PC-3 (cell line): ENCODE data around the gene CCNQ. TPM values are rescaled to one million over a fixed set of nuclear protein-coding genes. Genes with fewer than 3 reads are reported as not detected.

Experiments
- ATAC-seq: fragments of 200-7000 bp; cut with Tn5 transposase; 2 replicates; pipeline ENCODE4 v1.9.1; 2020; ENCODE audit warnings: mild to moderate bottlenecking, moderate library complexity
- BruUV-seq: library from RNA; stranded (reverse); fragments of 400-500 nt; replicated peaks from 2 replicates; lab custom pipeline; 2021; lab: Mats Ljungman, UMichigan
- CTCF ChIA-PET: fragments of 300-600 bp; sonication (Branson Sonifier 250); formaldehyde crosslinking; loops from one replicate; lab custom pipeline; 2022; ENCODE audit warnings: antibody characterized with exemption; lab: Charles Lee
- POLR2A ChIA-PET: fragments of 300-600 bp; sonication (Branson Sonifier 250); formaldehyde crosslinking; loops from one replicate; lab custom pipeline; 2022; ENCODE audit warnings: antibody characterized with exemption; ENCODE audit not compliant: unreplicated experiment; lab: Charles Lee
- DNase-seq: peaks from one replicate; pipeline ENCODE4 v3.0.0-alpha.2; 2015
- H2AFZ ChIP-seq: fragments of 300-600 bp; sonication (generic); 2 replicates; pipeline ENCODE4 v1.6.0; 2016; ENCODE audit warnings: antibody characterized with exemption, low read length
- H3F3A ChIP-seq: fragments of 300-600 bp; sonication (generic); one replicate; pipeline ENCODE4 v1.6.0; 2017; ENCODE audit warnings: antibody characterized with exemption, low read length, control low read depth, mild to moderate bottlenecking; ENCODE audit not compliant: unreplicated experiment
- H3K27ac ChIP-seq: fragments of 300-600 bp; sonication (generic); 2 replicates; pipeline ENCODE4 v1.5.1; 2016; ENCODE audit warnings: mild to moderate bottlenecking, low read length
- H3K27me3 ChIP-seq: fragments of 300-600 bp; sonication (generic); 2 replicates; pipeline ENCODE4 v1.6.1; 2016; ENCODE audit warnings: low read length, mixed read lengths
- H3K36me3 ChIP-seq: fragments of 300-600 bp; sonication (generic); 2 replicates; pipeline ENCODE4 v1.6.1; 2016; ENCODE audit warnings: low read depth, mixed run types, low read length, mixed read lengths
- H3K4me1 ChIP-seq: fragments of 300-600 bp; sonication (generic); 2 replicates; pipeline ENCODE4 v1.5.1; 2016; ENCODE audit warnings: low read length; ENCODE audit not compliant: insufficient read depth
- H3K4me2 ChIP-seq: fragments of 300-600 bp; sonication (generic); 2 replicates; pipeline ENCODE4 v1.6.0; 2016; ENCODE audit warnings: low read length
- H3K4me3 ChIP-seq: fragments of 300-600 bp; sonication (generic); 2 replicates; pipeline ENCODE4 v1.5.1; 2016; ENCODE audit warnings: mild to moderate bottlenecking, low read length, mixed read lengths
- H3K79me2 ChIP-seq: fragments of 300-600 bp; sonication (generic); 2 replicates; pipeline ENCODE4 v1.6.1; 2017; ENCODE audit warnings: low read length, mixed read lengths
- H3K9ac ChIP-seq: fragments of 300-600 bp; sonication (generic); 2 replicates; pipeline ENCODE4 v1.6.0; 2016; ENCODE audit warnings: mild to moderate bottlenecking, low read length
- H3K9me2 ChIP-seq: fragments of 300-600 bp; sonication (generic); replicated peaks from 2 replicates; pipeline ENCODE4 v1.6.1; 2016; ENCODE audit warnings: mixed run types, low read length, mixed read lengths
- H3K9me3 ChIP-seq: fragments of 300-600 bp; sonication (generic); 2 replicates; pipeline ENCODE4 v1.6.1; 2016; ENCODE audit warnings: low read length, mixed read lengths
- H4K20me1 ChIP-seq: fragments of 300-600 bp; sonication (generic); 2 replicates; pipeline ENCODE4 v1.6.1; 2016; ENCODE audit warnings: low read length, mixed read lengths
- CTCF ChIP-seq: fragments of 300-600 bp; sonication (generic); conservative IDR thresholded peaks from 2 replicates; pipeline ENCODE4 v1.5.1; 2017; ENCODE audit warnings: antibody characterized with exemption, low read depth, mild to moderate bottlenecking, low read length
- EZH2 ChIP-seq: fragments of 300-600 bp; sonication (generic); IDR thresholded peaks from one replicate; pipeline ENCODE4 v1.6.1; 2017; ENCODE audit warnings: antibody characterized with exemption, mild to moderate bottlenecking, low read length; ENCODE audit not compliant: unreplicated experiment
- EZH2phosphoT487 ChIP-seq: fragments of 300-600 bp; sonication (generic); IDR thresholded peaks from 2 replicates; pipeline ENCODE4 v1.6.1; 2018; ENCODE audit warnings: mild to moderate bottlenecking, antibody characterized with exemption, low read length, borderline replicate concordance
- intact Hi-C: fragments of 100-400 bp; cut with micrococcal nuclease; formaldehyde crosslinking; loops from 2 replicates; pipeline ENCODE4 v1.9.0; 2023
- total RNA-seq: library from RNA; depleted of rRNA; stranded (reverse); fragments of >200 nt; gene quantifications from 2 replicates; pipeline ENCODE4 v1.2.3, GENCODE V29; 2014

The CCNQ gene
- total RNA-seq, 1 experiment from 2014 or later, result 110 TPM

GRCh38 chrX:153633048-153633447, 34.1 kb upstream of the CCNQ start:
- no peak overlapping the region for H2AFZ ChIP-seq
- POLR2A ChIA-PET, result no interaction called here

GRCh38 chrX:153632595-153632946, 33.6 kb upstream of the CCNQ start:
- no peaks in the 10 kb centered on the region; the same call in 1 of the 2 replicates for H3K27me3 ChIP-seq
- DNase-seq (no peak), ATAC-seq (no peak)
- no peaks in the 10 kb centered on the region for H3K36me3 ChIP-seq
- no peaks in the 10 kb centered on the region for H3K9me3 ChIP-seq
- ChIA-PET POLR2A (no interaction called here), CTCF (no interaction called here)
- no peaks in the 10 kb centered on the region for H3K79me2 ChIP-seq
- TF ChIP-seq CTCF (no peak), EZH2phosphoT487 (no peak), EZH2 (no peak)
- H3K4me3 ChIP-seq, result no peak overlapping the region
- H3K27ac ChIP-seq, result no peak overlapping the region
- no peak overlapping the region for H3K9ac ChIP-seq
- intact Hi-C loops, result no loop called here
- no peak overlapping the region for H3K4me2 ChIP-seq
- no peaks in the 10 kb centered on the region for H3F3A ChIP-seq
- no peaks in the 10 kb centered on the region for H3K4me1 ChIP-seq
- H2AFZ ChIP-seq, result no peak overlapping the region
- no peaks in the 10 kb centered on the region for H4K20me1 ChIP-seq
- no TSS peak for BruUV-seq
- H3K9me2 ChIP-seq, result no peaks in the 10 kb centered on the region

More at GRCh38 chrX:153633048-153633447, 34.1 kb upstream of the CCNQ start:
- H3K9ac ChIP-seq, result no peak overlapping the region
- H3K9me2 ChIP-seq, result no peaks in the 10 kb centered on the region
- H3K36me3 ChIP-seq, result no peaks in the 10 kb centered on the region
- no peak overlapping the region for H3K4me3 ChIP-seq
- TF ChIP-seq EZH2 (no peak), EZH2phosphoT487 (no peak), CTCF (no peak)
- no peaks in the 10 kb centered on the region for H3K9me3 ChIP-seq
- CTCF ChIA-PET, result no interaction called here
- no peak for DNase-seq
- H3K27me3 ChIP-seq, result no peaks in the 10 kb centered on the region; the same call in 1 of the 2 replicates
- no peaks in the 10 kb centered on the region for H4K20me1 ChIP-seq
- H3K27ac ChIP-seq, result no peak overlapping the region
- no peaks in the 10 kb centered on the region for H3K4me1 ChIP-seq
- H3F3A ChIP-seq, result no peaks in the 10 kb centered on the region
- no peak overlapping the region for H3K4me2 ChIP-seq
- intact Hi-C loops, result no loop called here
- no TSS peak for BruUV-seq
- ATAC-seq, result no peak
- H3K79me2 ChIP-seq, result no peaks in the 10 kb centered on the region

DNA sequence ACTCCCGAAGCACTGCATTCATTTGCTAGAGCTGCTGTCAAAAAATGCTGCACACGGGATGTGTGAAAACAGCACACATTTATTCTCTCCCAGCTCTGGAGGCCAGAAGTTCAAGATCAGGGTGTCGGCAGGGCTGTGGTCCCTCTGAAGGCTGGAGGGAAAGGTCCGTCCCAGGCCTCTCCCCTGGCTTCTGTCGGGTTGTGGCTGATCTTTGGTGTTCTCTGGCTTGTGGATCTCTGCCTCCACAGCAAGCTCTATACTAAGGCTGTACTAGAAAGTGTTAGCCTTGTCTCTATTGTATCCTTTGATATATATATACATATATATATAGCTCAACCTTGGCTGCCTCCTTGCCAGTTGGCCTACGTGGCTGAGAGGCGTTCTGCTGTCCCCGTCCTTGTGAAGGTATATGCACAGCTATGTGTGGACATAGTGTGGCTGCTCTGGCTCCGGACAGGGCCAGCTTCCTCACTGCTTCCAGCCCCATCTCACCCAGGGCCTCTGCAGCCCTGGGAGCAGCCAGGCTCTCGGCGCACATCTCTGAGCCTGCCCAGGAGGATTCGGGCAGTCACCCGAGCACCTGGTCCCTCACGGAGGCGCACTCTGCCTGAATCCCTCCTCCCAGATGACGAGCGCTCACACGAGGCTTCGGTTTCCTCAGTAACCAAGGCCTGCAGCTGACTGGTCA, 33.1 kb upstream of the CCNQ start:
- no peak for TF ChIP-seq EZH2
- no peak for TF ChIP-seq CTCF
- TF ChIP-seq EZH2phosphoT487, result no peak
- Histone ChIP-seq H2AFZ (no peak overlapping the region), H3K27me3 (no peaks in the 10 kb centered on the region; the same call in 1 of the 2 replicates), H3F3A (no peaks in the 10 kb centered on the region), H3K4me1 (no peaks in the 10 kb centered on the region), H3K9ac (no peak overlapping the region), H3K79me2 (no peaks in the 10 kb centered on the region), H4K20me1 (no peaks in the 10 kb centered on the region), H3K36me3 (no peaks in the 10 kb centered on the region), H3K4me3 (no peak overlapping the region), H3K9me3 (no peaks in the 10 kb centered on the region), H3K27ac (no peak overlapping the region), H3K9me2 (no peaks in the 10 kb centered on the region), H3K4me2 (no peak overlapping the region)
- ATAC-seq (no peak), DNase-seq (no peak)
- POLR2A ChIA-PET, result no interaction called here
- BruUV-seq, result no TSS peak
- CTCF ChIA-PET, result no interaction called here
- intact Hi-C loops, result no loop called here
